H9 (cell line): Measurements from ENCODE around the gene TTR. TPM values are rescaled to one million over a fixed set of nuclear protein-coding genes. Genes with fewer than 3 reads are reported as not detected.

ENCODE experiments used
- DNase-seq: peaks from one replicate; pipeline ENCODE4 v3.0.0-alpha.2; 2017
- H2AFZ ChIP-seq: one replicate; pipeline ENCODE4 v1.6.1; 2013; ENCODE audit warnings: mild to moderate bottlenecking, low read length, control low read depth, moderate library complexity
- H2AK5ac ChIP-seq: 2 replicates; pipeline ENCODE4 v1.6.1; 2013; ENCODE audit warnings: low read length, control low read depth, mixed read lengths; ENCODE audit not compliant: insufficient read length
- H2BK120ac ChIP-seq: one replicate; pipeline ENCODE4 v1.6.1; 2013; ENCODE audit warnings: low read depth, mild to moderate bottlenecking, low read length, control low read depth, inconsistent platforms; ENCODE audit not compliant: poor library complexity, severe bottlenecking
- H2BK12ac ChIP-seq: 2 replicates; pipeline ENCODE4 v1.6.1; 2013; ENCODE audit warnings: low read length, control low read depth, mixed read lengths, low read depth; ENCODE audit not compliant: insufficient read length
- H2BK15ac ChIP-seq: 2 replicates; pipeline ENCODE4 v1.6.1; 2013; ENCODE audit warnings: low read depth, low read length, control low read depth
- H2BK20ac ChIP-seq: one replicate; pipeline ENCODE4 v1.6.1; 2013; ENCODE audit warnings: low read depth, mild to moderate bottlenecking, low read length, control low read depth, inconsistent platforms; ENCODE audit not compliant: poor library complexity, severe bottlenecking
- H2BK5ac ChIP-seq: 2 replicates; pipeline ENCODE4 v1.6.1; 2013; ENCODE audit warnings: low read length, control low read depth, mixed read lengths; ENCODE audit not compliant: insufficient read length
- H3K14ac ChIP-seq: 2 replicates; pipeline ENCODE4 v1.6.1; 2013; ENCODE audit warnings: low read length, control low read depth; ENCODE audit not compliant: insufficient read depth
- H3K18ac ChIP-seq: 2 replicates; pipeline ENCODE4 v1.6.1; 2013; ENCODE audit warnings: low read depth, mild to moderate bottlenecking, mixed read lengths, low read length, control low read depth; ENCODE audit not compliant: insufficient read length
- H3K23ac ChIP-seq: 2 replicates; pipeline ENCODE4 v1.6.1; 2013; ENCODE audit warnings: low read length, control low read depth, mixed read lengths, low read depth; ENCODE audit not compliant: insufficient read length
- H3K23me2 ChIP-seq: 2 replicates; pipeline ENCODE4 v1.6.1; 2013; ENCODE audit warnings: low read depth, mild to moderate bottlenecking, mixed read lengths, low read length, control low read depth; ENCODE audit not compliant: insufficient read length, poor library complexity, severe bottlenecking
- H3K27ac ChIP-seq: 2 replicates; pipeline ENCODE4 v1.5.1; 2013; ENCODE audit warnings: low read length, control low read depth, mixed read lengths, low read depth; ENCODE audit not compliant: insufficient read length
- H3K27me3 ChIP-seq: 2 replicates; pipeline ENCODE4 v1.6.1; 2013; ENCODE audit warnings: low read length, control low read depth, inconsistent platforms; ENCODE audit not compliant: insufficient read depth
- H3K4ac ChIP-seq: 2 replicates; pipeline ENCODE4 v1.6.1; 2013; ENCODE audit warnings: low read depth, mild to moderate bottlenecking, control low read depth, inconsistent platforms, low read length, moderate library complexity
- H3K4me1 ChIP-seq: 2 replicates; pipeline ENCODE4 v1.6.1; 2013; ENCODE audit warnings: low read length, control low read depth, inconsistent platforms; ENCODE audit not compliant: insufficient read depth
- H3K4me2 ChIP-seq: 2 replicates; pipeline ENCODE4 v1.6.1; 2013; ENCODE audit warnings: low read length, control low read depth, mixed read lengths; ENCODE audit not compliant: insufficient read length, insufficient read depth
- H3K56ac ChIP-seq: 2 replicates; pipeline ENCODE4 v1.6.1; 2013; ENCODE audit warnings: low read depth, mild to moderate bottlenecking, mixed read lengths, low read length, control low read depth; ENCODE audit not compliant: insufficient read length
- H3K79me1 ChIP-seq: 2 replicates; pipeline ENCODE4 v1.6.1; 2013; ENCODE audit warnings: low read depth, mild to moderate bottlenecking, moderate library complexity, low read length, control low read depth, inconsistent platforms; ENCODE audit not compliant: insufficient read depth, poor library complexity, severe bottlenecking
- H3K79me2 ChIP-seq: 2 replicates; pipeline ENCODE4 v1.6.1; 2013; ENCODE audit warnings: low read length, control low read depth, inconsistent platforms; ENCODE audit not compliant: insufficient read depth
- H3K9ac ChIP-seq: 2 replicates; pipeline ENCODE4 v1.6.1; 2013; ENCODE audit warnings: low read length, control low read depth, mixed read lengths; ENCODE audit not compliant: insufficient read length; ENCODE audit errors: extremely low read depth
- H3K9me3 ChIP-seq: one replicate; pipeline ENCODE4 v1.6.1; 2013; ENCODE audit warnings: low read depth, low read length, inconsistent platforms; ENCODE audit not compliant: control insufficient read depth
- H3T11ph ChIP-seq: one replicate; pipeline ENCODE4 v1.6.1; 2013; ENCODE audit warnings: mild to moderate bottlenecking, low read length, control low read depth, inconsistent platforms
- H4K20me1 ChIP-seq: one replicate; pipeline ENCODE4 v1.6.1; 2013; ENCODE audit not compliant: control insufficient read depth, insufficient read length, insufficient read depth
- H4K5ac ChIP-seq: 2 replicates; pipeline ENCODE4 v1.6.1; 2013; ENCODE audit warnings: low read depth, mild to moderate bottlenecking, mixed read lengths, low read length, control low read depth; ENCODE audit not compliant: insufficient read length
- H4K8ac ChIP-seq: replicated peaks from 2 replicates; pipeline ENCODE4 v1.6.1; 2013; ENCODE audit warnings: low read length, control low read depth, mixed read lengths, low read depth; ENCODE audit not compliant: insufficient read length
- H4K91ac ChIP-seq: 2 replicates; pipeline ENCODE4 v1.6.1; 2013; ENCODE audit warnings: low read depth, mild to moderate bottlenecking, moderate library complexity, mixed read lengths, low read length, control low read depth; ENCODE audit not compliant: insufficient read length
- H3K27ac Mint-ChIP-seq, 3 experiments: 2 replicates in 2 of 3; 3 replicates in 1 of 3; pipeline ENCODE4 v1.8.0; 2020 to 2021; ENCODE audit warnings: mixed read lengths in 3 of 3, mild to moderate bottlenecking in 1 of 3, moderate library complexity in 1 of 3
- H3K27me3 Mint-ChIP-seq: 2 replicates; pipeline ENCODE4 v1.8.0; 2021; ENCODE audit warnings: low read depth, mild to moderate bottlenecking, moderate library complexity, mixed read lengths
- H3K36me3 Mint-ChIP-seq, 3 experiments: 2 replicates in 2 of 3; 3 replicates in 1 of 3; pipeline ENCODE4 v1.8.0; 2020 to 2021; ENCODE audit warnings: low read depth in 3 of 3, mixed read lengths in 3 of 3; ENCODE audit not compliant: insufficient read depth in 1 of 3
- H3K4me1 Mint-ChIP-seq, 2 experiments: 2 replicates each; pipeline ENCODE4 v1.8.0; 2020; ENCODE audit warnings: mixed read lengths in 2 of 2
- H3K4me3 Mint-ChIP-seq, 2 experiments: 2 replicates in 1 of 2; 3 replicates in 1 of 2; pipeline ENCODE4 v1.8.0; 2020 to 2021; ENCODE audit warnings: mild to moderate bottlenecking in 2 of 2, mixed read lengths in 2 of 2, moderate library complexity in 1 of 2
- H3K9me3 Mint-ChIP-seq, 2 experiments: 2 replicates in 1 of 2; 3 replicates in 1 of 2; pipeline ENCODE4 v1.8.0; 2020; ENCODE audit warnings: mild to moderate bottlenecking in 2 of 2, mixed read lengths in 2 of 2, moderate library complexity in 1 of 2
- CTCF ChIP-seq: fragments of 200-600 bp; sonication (generic); conservative IDR thresholded peaks from 3 replicates; pipeline ENCODE4 v1.8.0; 2021; ENCODE audit warnings: antibody characterized with exemption, mild to moderate bottlenecking
- WGBS: extraction: QIAGEN DNeasy Blood & Tissue Kit; methylation state at CpG from one replicate; pipeline ENCODE4 v1.1.7; 2013; ENCODE audit warnings: missing lambda C conversion rate, low lambda C conversion rate, mixed read lengths; ENCODE audit not compliant: insufficient read length; ENCODE audit errors: extremely low coverage; 5-methylcytosine and 5-hydroxymethylcytosine counted together
- total RNA-seq: library from RNA; stranded (reverse); gene quantifications from 2 replicates; pipeline ENCODE4 v1.2.1, GENCODE V29; 2021

Gene TTR
- total RNA-seq, 1 experiment from 2014 or later, result not detected

- Histone ChIP-seq H3K27me3 (no peaks in the 10 kb centered on the region), H2BK15ac (no peak overlapping the region), H3K14ac (no peak overlapping the region), H4K91ac (no peak overlapping the region), H4K5ac (no peak overlapping the region), H3K4me1 (no peaks in the 10 kb centered on the region), H3T11ph (no peak overlapping the region), H3K4ac (no peak overlapping the region), H3K4me2 (no peak overlapping the region), H3K23ac (no peak overlapping the region), H3K23me2 (no peaks in the 10 kb centered on the region), H3K79me1 (no peaks in the 10 kb centered on the region), H2BK5ac (no peak overlapping the region), H3K79me2 (no peaks in the 10 kb centered on the region), H2BK20ac (no peak overlapping the region), H2BK12ac (no peak overlapping the region), H4K20me1 (no peaks in the 10 kb centered on the region), H3K56ac (no peak overlapping the region), H3K9me3 (no peaks in the 10 kb centered on the region), H3K9ac (no peak overlapping the region), H2BK120ac (no peak overlapping the region), H3K18ac (no peak overlapping the region), H4K8ac (no peak overlapping the region), H2AK5ac (no peak overlapping the region), H2AFZ (no peak overlapping the region), H3K27ac (no peak overlapping the region)
- no peak for DNase-seq
- no peaks in the 10 kb centered on the region for H3K9me3 Mint-ChIP-seq
- H3K27me3 Mint-ChIP-seq, result no peaks in the 10 kb centered on the region
- TF ChIP-seq CTCF, result no peak
- H3K4me1 Mint-ChIP-seq, result peaks cover 0 to 2% of the 10 kb centered on the region in 2 experiments; a peak in 1 of 4 replicates
- WGBS, result no CpG with 5 or more reads among the region's 4 CpGs
- H3K27ac Mint-ChIP-seq, result no peak overlapping the region
- H3K4me3 Mint-ChIP-seq, result no peak overlapping the region
- H3K36me3 Mint-ChIP-seq, result no peaks in the 10 kb centered on the region
Measured at GRCh38 chr18:31587529-31587928, 4.1 kb upstream of the TTR start.
